Right atrium auricular region (tissue), 2 donors: ENCODE measurements around the gene GNG7. TPM values are rescaled to one million over a fixed set of nuclear protein-coding genes. Genes with fewer than 3 reads are reported as not detected.

ENCODE experiments used
- DNase-seq: peaks from one replicate; pipeline ENCODE4 v3.0.0-alpha.2; 2019; ENCODE audit warnings: low spot score
- H3K27ac ChIP-seq, 2 donors: fragments of 200-600 bp; sonication (generic); 1 replicate in 1 of 2; 2 replicates in 1 of 2; pipeline ENCODE4 v1.5.1; 2016 to 2019
- H3K27me3 ChIP-seq, 2 donors: fragments of 200-600 bp; sonication (generic); one replicate each; pipeline versions ENCODE4 v1.5.1 to v1.6.0; 2017 to 2019
- H3K36me3 ChIP-seq: fragments of 200-600 bp; sonication (generic); one replicate; pipeline ENCODE4 v1.5.1; 2016
- H3K4me1 ChIP-seq, 2 donors: fragments of 200-600 bp; sonication (generic); one replicate each; pipeline versions ENCODE4 v1.5.1 to v1.6.0; 2017 to 2019
- H3K4me3 ChIP-seq, 2 donors: fragments of 200-600 bp; sonication (generic); 1 replicate in 1 of 2; 2 replicates in 1 of 2; pipeline ENCODE4 v1.5.1; 2017 to 2019; ENCODE audit warnings: mild to moderate bottlenecking in 1 of 2, moderate library complexity in 1 of 2
- H3K9me3 ChIP-seq, 2 donors: fragments of 200-600 bp; sonication (generic); one replicate each; pipeline ENCODE4 v1.5.1; 2019
- total RNA-seq, 2 donors: library from RNA; depleted of rRNA; stranded (reverse); fragments of >200 nt; gene quantifications; one replicate each; pipeline ENCODE4 v1.1.0, GENCODE V29; 2016
- TF ChIP-seq, protein P1 (sequence below), 2 donors: fragments of 200-600 bp; sonication (generic); IDR thresholded peaks; one replicate each; pipeline ENCODE4 v1.5.1; 2019; ENCODE audit warnings: antibody characterized with exemption in 2 of 2

GNG7 gene
- total RNA-seq, 2 donors from 2014 or later: 18.0 to 22.8 TPM

DNA sequence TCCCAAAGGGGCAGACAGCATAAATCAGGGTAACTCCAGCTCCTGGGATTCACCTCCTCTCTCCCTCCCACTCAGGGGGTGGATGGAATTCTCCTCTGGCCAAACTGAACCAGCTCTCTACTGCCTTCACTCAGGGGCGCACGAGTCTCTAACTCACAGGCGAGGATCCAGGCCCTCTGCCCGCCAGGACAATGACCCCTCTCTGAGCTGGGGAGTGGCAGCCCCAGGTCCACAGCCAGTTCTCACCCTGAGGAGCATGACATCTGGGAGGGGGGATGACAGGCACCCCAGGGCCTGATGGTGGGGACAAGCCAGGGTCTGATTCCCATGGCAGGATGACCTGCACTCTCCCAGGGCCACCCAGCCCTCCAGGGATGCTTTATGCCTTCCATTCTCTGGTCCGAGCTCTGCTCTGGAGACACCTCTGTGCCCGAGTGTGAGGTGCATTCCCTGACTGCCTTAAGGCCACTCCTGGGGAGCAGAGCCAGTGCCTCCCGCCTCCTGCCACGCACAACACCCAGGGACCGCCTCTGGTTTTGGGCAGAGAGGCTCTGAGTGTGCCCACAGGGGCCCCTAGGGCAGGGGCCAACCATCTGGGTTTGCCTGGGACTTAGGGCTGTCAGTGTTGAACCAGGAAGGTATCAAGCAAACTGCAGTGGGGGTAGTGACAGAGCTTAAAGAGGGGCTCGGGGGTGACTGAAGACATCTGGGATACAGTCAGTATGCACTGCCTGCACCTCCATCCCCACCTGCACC, 66.2 kb downstream of the GNG7 start:
- no peaks in the 10 kb centered on the region for H3K9me3 ChIP-seq
- no peak for DNase-seq
- H3K27ac ChIP-seq: peak overlapping the region; percentile 36 to 89
- H3K36me3 ChIP-seq: no peaks in the 10 kb centered on the region
- TF ChIP-seq, protein P1, sequence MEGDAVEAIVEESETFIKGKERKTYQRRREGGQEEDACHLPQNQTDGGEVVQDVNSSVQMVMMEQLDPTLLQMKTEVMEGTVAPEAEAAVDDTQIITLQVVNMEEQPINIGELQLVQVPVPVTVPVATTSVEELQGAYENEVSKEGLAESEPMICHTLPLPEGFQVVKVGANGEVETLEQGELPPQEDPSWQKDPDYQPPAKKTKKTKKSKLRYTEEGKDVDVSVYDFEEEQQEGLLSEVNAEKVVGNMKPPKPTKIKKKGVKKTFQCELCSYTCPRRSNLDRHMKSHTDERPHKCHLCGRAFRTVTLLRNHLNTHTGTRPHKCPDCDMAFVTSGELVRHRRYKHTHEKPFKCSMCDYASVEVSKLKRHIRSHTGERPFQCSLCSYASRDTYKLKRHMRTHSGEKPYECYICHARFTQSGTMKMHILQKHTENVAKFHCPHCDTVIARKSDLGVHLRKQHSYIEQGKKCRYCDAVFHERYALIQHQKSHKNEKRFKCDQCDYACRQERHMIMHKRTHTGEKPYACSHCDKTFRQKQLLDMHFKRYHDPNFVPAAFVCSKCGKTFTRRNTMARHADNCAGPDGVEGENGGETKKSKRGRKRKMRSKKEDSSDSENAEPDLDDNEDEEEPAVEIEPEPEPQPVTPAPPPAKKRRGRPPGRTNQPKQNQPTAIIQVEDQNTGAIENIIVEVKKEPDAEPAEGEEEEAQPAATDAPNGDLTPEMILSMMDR (IDR thresholded peaks at IDR 0.05): no peak
- H3K4me1 ChIP-seq: peaks cover 0 to 42% of the 10 kb centered on the region in 2 donors
- H3K4me3 ChIP-seq: no peak overlapping the region
- H3K27me3 ChIP-seq: no peaks in the 10 kb centered on the region

DNA sequence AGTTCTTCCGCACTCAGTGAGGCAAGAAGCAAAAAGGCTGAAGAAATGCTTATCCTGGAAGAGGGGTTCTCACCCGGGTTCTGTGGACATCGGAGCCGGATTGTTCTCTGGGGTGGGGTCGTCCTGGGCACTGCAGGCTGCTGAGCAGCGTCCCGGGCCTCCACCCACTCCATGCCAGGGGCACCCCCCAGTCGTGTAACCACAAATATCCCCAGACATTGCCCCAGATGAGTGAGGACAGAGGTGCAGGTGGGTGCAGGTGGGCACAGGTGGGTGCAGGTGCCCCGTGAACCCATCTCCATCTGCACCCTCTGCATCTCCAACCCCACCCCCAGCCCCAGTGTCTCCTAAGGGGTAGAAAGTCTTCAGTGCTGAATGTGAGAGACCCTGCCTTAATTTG, 67.5 kb downstream of the GNG7 start:
- no peak for DNase-seq
- TF ChIP-seq, protein P1 (IDR thresholded peaks at IDR 0.05): no peak
- Histone ChIP-seq H3K9me3 (peaks cover 6 to 7% of the 10 kb centered on the region in 2 donors), H3K27me3 (no peaks in the 10 kb centered on the region), H3K4me1 (peaks cover 0 to 42% of the 10 kb centered on the region in 2 donors), H3K27ac (peak overlapping the region; percentile 89 to 93), H3K36me3 (no peaks in the 10 kb centered on the region), H3K4me3 (peak overlapping the region in 1 of 2 donors; percentile 27)

GRCh38 chr19:2634228-2634951, 68.1 kb downstream of the GNG7 start:
- Histone ChIP-seq H3K4me1 (peaks cover 0 to 41% of the 10 kb centered on the region in 2 donors), H3K27me3 (no peaks in the 10 kb centered on the region), H3K9me3 (peaks cover 6 to 7% of the 10 kb centered on the region in 2 donors), H3K27ac (peak overlapping the region; percentile 89 to 93), H3K4me3 (peak overlapping the region; percentile 7 to 27), H3K36me3 (no peaks in the 10 kb centered on the region)
- TF ChIP-seq, protein P1 (IDR thresholded peaks at IDR 0.05): no peak
- peak; percentile 97 for DNase-seq

DNA sequence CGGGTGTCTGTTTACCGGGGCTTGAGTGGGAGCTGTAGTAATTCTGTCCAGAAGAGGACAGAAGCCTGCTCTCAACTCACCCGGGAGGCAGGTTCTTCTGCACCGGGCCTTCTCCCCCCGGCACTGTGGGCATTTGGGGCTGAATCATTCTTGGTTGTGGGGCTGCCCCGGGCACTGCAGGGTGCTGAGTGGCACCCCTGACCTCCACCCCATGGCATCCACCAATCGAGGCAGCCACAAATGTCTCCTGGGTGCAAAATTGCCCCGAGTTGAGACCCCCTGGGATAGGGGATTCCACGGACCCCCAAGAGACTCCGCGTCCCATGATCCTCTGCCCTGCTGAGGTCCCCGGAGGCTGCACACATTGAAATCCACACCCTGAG, 68.8 kb downstream of the GNG7 start:
- TF ChIP-seq, protein P1 (IDR thresholded peaks at IDR 0.05): no peak
- H3K27ac ChIP-seq: peak overlapping the region; percentile 89 to 93
- no peaks in the 10 kb centered on the region for H3K27me3 ChIP-seq
- peaks cover 6 to 7% of the 10 kb centered on the region in 2 donors for H3K9me3 ChIP-seq
- DNase-seq: no peak
- H3K4me3 ChIP-seq: no peak overlapping the region
- H3K4me1 ChIP-seq: peaks cover 0 to 38% of the 10 kb centered on the region in 2 donors
- no peaks in the 10 kb centered on the region for H3K36me3 ChIP-seq

DNA sequence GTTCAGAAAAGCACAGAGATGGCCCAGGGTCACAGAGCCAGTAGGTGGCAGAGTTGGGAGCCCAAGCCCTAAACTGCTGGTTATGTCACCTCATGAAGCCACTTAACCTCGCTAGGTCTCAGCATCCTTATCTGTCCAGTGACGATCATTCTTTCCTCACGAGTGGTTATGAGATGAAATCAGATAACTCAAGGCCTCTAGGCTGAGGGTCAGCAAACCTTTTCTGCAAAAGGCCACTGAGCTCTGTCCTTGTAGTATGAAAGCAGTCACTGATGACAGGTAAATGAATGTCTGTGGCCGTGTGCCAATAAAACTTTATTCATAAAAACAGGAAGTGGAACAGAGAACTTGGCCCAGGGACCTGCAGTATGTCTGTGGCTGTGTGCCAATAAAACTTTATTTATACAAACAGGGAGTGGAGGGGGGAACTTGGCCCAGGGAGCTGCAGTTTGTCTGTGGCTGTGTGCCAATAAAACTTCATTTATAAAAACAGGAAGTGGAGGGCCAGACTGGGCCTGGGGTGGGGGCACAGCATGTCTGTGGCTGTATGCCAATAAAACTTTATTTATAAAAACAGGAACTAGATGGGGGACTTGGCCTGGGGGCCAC, 71.2 kb downstream of the GNG7 start:
- no peaks in the 10 kb centered on the region for H3K27me3 ChIP-seq
- no peak overlapping the region for H3K4me3 ChIP-seq
- no peak for DNase-seq
- H3K27ac ChIP-seq: peak overlapping the region; percentile 0 to 59
- peaks cover 0 to 45% of the 10 kb centered on the region in 2 donors for H3K4me1 ChIP-seq
- H3K9me3 ChIP-seq: peaks cover 6 to 7% of the 10 kb centered on the region in 2 donors
- TF ChIP-seq, protein P1 (IDR thresholded peaks at IDR 0.05): no peak
- H3K36me3 ChIP-seq: no peaks in the 10 kb centered on the region
